Muscle layer of colon (tissue), 2 donors: Measurements from ENCODE around the gene NPY5R.

Source experiments
- H3K27ac ChIP-seq: one replicate; pipeline ENCODE4 v1.7.0; 2013; ENCODE audit warnings: low read depth, mild to moderate bottlenecking, low read length, moderate library complexity
- H3K27me3 ChIP-seq, 2 donors: one replicate each; pipeline ENCODE4 v1.7.0; 2013; ENCODE audit warnings: low read length in 2 of 2, mild to moderate bottlenecking in 2 of 2; ENCODE audit not compliant: insufficient read depth in 2 of 2, control insufficient read depth in 1 of 2
- H3K36me3 ChIP-seq: one replicate; pipeline ENCODE4 v1.7.0; 2013; ENCODE audit warnings: mild to moderate bottlenecking, low read length; ENCODE audit not compliant: insufficient read depth
- H3K4me1 ChIP-seq: one replicate; pipeline ENCODE4 v1.7.0; 2013; ENCODE audit warnings: mild to moderate bottlenecking, low read length; ENCODE audit not compliant: insufficient read depth
- H3K4me3 ChIP-seq, 2 donors: one replicate each; pipeline ENCODE4 v1.7.0; 2013; ENCODE audit warnings: low read length in 2 of 2, low read depth in 1 of 2, mild to moderate bottlenecking in 1 of 2, moderate library complexity in 1 of 2
- H3K9ac ChIP-seq: one replicate; pipeline ENCODE4 v1.7.0; 2013; ENCODE audit warnings: low read length
- H3K9me3 ChIP-seq: one replicate; pipeline ENCODE4 v1.7.0; 2013; ENCODE audit warnings: mild to moderate bottlenecking, low read length
- donor health status: abdominal sarcoma.
- donor health status: Adenocarcinoma of cecum.

NPY5R gene

DNA sequence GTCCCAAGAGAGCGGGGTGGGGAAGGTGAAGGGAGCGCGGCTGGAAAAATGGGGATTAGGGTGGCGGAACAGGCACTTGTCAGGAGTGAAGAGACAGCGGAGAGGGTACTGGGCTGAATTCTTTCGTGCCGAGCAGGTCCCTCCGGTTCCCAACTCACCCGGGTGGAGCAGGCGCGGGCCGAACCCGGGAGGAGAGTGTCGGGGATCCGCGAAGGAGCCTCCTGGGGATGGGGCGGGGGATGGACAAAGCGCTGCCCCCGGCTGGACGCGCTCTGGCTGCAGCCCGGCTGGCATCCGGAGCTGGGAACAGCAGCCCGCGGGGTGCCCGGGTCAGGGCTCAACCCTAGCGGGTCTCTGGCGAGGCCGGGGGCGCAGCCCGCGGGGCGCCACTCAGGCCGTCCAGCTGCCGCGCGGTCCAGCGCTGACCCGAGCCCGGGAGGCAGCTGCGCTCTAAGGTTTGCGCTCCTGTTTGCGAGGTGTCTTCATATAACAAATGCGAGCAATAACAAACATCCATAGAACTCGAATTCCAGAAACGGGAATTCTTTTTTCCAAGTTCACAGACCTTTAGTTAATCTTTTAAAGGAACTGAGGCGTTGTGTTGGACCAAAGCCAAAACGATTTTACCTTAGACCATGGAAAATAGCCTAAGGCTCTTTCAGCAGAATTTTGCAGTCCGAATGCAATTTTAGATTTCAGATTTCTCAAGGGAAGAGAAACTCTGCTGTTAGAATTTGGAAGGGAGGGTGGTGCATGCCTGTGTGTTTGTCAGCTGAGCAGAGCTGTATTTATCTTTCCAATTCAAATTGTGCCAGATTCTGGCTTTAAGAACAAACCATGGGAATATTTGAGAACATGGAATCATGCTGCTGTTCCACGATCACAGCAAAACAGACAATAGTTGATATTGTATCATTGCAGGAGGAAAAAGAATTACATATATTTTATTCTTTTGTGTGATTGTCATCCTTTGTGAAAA, 744 bp downstream of the NPY5R start:
- H3K36me3 ChIP-seq = no peaks in the 10 kb centered on the region
- no peaks in the 10 kb centered on the region for H3K9me3 ChIP-seq
- H3K4me3 ChIP-seq = peak overlapping the region; percentile 38 to 50
- peaks cover 3 to 22% of the 10 kb centered on the region in 2 donors for H3K27me3 ChIP-seq
- H3K4me1 ChIP-seq = peaks cover 6% of the 10 kb centered on the region
- H3K27ac ChIP-seq = no peak overlapping the region
- H3K9ac ChIP-seq = no peak overlapping the region

DNA sequence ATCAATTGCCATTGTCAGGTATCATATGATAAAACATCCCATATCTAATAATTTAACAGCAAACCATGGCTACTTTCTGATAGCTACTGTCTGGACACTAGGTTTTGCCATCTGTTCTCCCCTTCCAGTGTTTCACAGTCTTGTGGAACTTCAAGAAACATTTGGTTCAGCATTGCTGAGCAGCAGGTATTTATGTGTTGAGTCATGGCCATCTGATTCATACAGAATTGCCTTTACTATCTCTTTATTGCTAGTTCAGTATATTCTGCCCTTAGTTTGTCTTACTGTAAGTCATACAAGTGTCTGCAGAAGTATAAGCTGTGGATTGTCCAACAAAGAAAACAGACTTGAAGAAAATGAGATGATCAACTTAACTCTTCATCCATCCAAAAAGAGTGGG, 7.0 kb downstream of the NPY5R start:
- Histone ChIP-seq H3K4me1 (no peaks in the 10 kb centered on the region), H3K9ac (no peak overlapping the region), H3K9me3 (no peaks in the 10 kb centered on the region), H3K27me3 (peaks cover 0 to 3% of the 10 kb centered on the region in 2 donors), H3K27ac (no peak overlapping the region), H3K4me3 (no peak overlapping the region), H3K36me3 (no peaks in the 10 kb centered on the region)

DNA sequence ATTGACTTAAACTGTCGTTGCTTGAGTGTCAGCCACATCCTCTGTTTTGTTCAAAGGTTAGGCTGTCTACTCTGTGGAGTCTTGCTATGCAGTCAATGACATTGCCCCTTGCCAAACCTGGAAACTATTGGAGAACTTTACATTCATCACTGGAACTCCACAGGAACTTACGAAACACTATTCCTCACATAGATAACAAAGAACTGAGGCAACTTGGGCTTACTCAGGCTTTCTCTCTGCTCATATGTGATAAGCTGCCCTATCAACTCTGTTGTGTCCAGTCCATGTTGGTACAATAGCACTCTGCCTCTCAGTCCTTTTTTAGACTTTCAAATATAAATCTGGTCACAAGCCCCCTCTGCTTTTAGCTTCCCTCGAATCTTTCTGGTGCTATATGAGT, 9.4 kb downstream of the NPY5R start:
- Histone ChIP-seq H3K27ac (no peak overlapping the region), H3K4me3 (no peak overlapping the region), H3K9me3 (no peaks in the 10 kb centered on the region), H3K9ac (no peak overlapping the region), H3K36me3 (no peaks in the 10 kb centered on the region), H3K4me1 (no peaks in the 10 kb centered on the region), H3K27me3 (no peaks in the 10 kb centered on the region)

DNA sequence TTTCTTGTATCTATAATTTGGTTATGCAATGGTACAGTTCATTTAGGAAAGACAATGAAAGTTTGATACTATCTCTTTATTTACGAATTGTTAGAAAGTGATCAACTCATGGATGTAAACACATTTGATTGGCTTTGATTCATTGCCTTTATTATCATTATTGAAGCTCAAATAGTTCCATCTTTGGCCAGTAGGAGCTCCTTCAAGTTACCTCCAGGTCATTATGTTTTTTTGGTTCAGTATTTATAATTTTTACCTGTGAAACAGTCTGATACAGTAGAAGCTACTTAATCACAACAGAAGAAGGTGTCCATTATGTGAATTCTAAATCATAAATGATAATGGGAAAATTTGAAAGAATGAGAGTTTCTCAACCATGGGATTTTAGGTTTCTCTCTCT, 12.4 kb downstream of the NPY5R start:
- no peaks in the 10 kb centered on the region for H3K4me1 ChIP-seq
- H3K9ac ChIP-seq = no peak overlapping the region
- no peak overlapping the region for H3K4me3 ChIP-seq
- no peaks in the 10 kb centered on the region for H3K27me3 ChIP-seq
- H3K9me3 ChIP-seq = no peaks in the 10 kb centered on the region
- no peak overlapping the region for H3K27ac ChIP-seq
- no peaks in the 10 kb centered on the region for H3K36me3 ChIP-seq

DNA sequence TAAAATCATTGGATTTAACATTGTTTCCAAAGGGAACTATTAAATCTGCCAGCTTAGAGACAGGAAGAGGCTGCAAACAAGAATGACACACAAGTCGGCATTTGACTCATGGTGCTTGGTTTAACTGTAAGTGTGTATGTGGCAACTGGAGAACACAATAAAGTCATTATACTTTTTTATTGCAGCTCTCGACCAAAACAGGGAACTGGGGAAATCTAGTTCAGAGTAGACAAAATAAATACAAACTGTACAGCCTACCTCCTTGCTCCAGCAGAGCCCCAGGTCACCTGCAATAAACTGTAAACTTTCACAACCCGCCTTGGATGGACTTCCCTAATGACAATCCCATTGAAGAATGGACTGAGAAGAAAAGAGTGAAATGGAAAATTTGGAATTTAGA, 24.0 kb downstream of the NPY5R start:
- Histone ChIP-seq H3K27me3 (no peaks in the 10 kb centered on the region), H3K27ac (no peak overlapping the region), H3K9me3 (no peaks in the 10 kb centered on the region), H3K4me3 (no peak overlapping the region), H3K9ac (no peak overlapping the region), H3K4me1 (no peaks in the 10 kb centered on the region), H3K36me3 (no peaks in the 10 kb centered on the region)

DNA sequence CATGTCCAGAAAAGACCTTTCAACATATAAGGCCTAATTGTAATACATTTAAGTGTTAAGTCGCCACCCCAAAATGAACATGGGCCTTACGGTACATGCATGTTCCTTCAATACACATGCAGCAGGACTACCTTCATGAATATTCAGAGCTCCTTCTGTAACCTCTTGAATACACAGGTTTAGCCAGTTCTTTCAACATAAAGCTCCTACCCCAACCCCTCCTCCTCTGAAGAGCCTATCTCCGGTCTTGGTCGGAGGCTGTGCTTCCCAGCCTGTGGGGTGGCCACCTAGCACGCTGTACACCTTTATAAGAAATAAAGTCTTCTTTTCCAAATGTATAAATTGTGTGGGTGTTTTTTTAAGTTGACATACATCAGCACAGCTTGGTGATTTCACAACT, 28.3 kb downstream of the NPY5R start:
- Histone ChIP-seq H3K9ac (no peak overlapping the region), H3K4me1 (no peaks in the 10 kb centered on the region), H3K4me3 (no peak overlapping the region), H3K9me3 (no peaks in the 10 kb centered on the region), H3K27ac (no peak overlapping the region), H3K36me3 (no peaks in the 10 kb centered on the region), H3K27me3 (no peaks in the 10 kb centered on the region)

DNA sequence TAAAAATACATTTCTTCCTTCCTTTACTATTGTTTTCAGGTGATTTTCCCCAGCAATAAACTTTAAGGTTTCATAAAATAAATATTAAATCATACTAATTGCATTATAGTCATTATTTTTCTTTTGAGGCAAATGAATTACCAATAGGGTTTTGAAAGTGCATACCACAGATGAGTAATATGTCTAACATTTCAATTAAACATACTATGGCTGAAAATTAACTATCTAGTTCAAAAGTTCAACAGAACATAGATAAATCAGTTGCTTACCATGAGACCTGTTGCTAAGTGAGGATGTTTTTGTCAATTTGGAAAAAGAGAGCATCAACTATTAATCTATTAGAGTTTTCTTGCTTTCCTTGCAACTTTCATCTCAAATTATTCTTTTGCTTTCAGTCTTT, 35.0 kb downstream of the NPY5R start:
- Histone ChIP-seq H3K9me3 (no peaks in the 10 kb centered on the region), H3K36me3 (no peaks in the 10 kb centered on the region), H3K27ac (no peak overlapping the region), H3K27me3 (no peaks in the 10 kb centered on the region), H3K9ac (no peak overlapping the region), H3K4me3 (no peak overlapping the region), H3K4me1 (no peaks in the 10 kb centered on the region)

DNA sequence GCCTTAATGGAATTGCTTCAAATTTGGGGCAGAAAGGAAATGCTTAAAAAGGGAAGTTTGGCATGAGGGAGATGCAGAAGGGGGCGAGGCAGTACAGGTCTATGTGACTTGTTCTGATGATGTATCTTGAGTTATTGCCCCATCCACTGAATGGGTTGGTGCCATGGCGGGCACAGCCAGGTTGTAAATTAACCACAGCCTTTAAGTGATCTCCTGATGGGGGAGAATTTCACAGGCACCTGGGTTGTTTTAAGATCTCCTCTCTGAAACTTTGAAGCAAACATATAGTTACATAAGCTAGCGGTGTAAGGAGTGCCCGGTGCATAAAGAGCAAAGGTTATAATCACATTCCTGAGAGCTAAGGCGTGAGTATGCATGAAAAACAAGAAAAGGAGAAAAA, 37.0 kb downstream of the NPY5R start:
- no peak overlapping the region for H3K9ac ChIP-seq
- no peaks in the 10 kb centered on the region for H3K27me3 ChIP-seq
- no peaks in the 10 kb centered on the region for H3K9me3 ChIP-seq
- H3K4me1 ChIP-seq = no peaks in the 10 kb centered on the region
- no peaks in the 10 kb centered on the region for H3K36me3 ChIP-seq
- no peak overlapping the region for H3K27ac ChIP-seq
- H3K4me3 ChIP-seq = no peak overlapping the region

DNA sequence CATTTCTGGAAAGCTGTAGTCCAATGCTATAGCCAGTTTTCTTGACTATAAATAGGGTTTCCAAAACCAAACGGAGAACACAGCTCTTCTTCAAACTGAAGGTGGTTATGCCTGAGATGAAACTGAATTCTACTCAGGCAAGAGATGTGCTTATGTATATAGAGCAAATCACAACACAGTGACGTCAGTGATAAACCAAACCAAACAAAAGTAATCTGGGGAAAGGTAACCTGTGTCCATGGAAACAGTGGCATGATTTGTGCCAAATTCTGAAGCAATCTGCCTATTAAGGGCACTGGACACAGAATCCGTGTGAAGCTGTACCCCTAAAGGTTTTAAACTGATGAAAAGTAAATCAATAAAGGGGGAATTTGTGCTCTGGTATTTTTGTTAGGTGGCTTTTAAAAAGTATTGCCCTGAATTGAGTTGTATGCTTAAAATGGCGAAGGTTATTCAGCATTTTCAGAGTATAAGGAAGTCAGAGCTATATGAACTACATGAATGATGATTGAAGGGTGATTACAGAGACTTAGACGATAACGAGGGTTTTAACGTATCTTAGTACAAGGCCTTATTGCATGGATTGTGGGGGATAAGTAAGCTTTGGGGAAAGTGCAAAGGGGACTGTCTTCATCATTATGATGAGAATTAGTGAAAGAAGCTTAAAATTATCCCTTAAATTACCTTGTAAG, 38.6 kb downstream of the NPY5R start:
- Histone ChIP-seq H3K9me3 (no peaks in the 10 kb centered on the region), H3K27me3 (no peaks in the 10 kb centered on the region), H3K9ac (no peak overlapping the region), H3K36me3 (no peaks in the 10 kb centered on the region), H3K27ac (no peak overlapping the region), H3K4me3 (no peak overlapping the region), H3K4me1 (no peaks in the 10 kb centered on the region)

DNA sequence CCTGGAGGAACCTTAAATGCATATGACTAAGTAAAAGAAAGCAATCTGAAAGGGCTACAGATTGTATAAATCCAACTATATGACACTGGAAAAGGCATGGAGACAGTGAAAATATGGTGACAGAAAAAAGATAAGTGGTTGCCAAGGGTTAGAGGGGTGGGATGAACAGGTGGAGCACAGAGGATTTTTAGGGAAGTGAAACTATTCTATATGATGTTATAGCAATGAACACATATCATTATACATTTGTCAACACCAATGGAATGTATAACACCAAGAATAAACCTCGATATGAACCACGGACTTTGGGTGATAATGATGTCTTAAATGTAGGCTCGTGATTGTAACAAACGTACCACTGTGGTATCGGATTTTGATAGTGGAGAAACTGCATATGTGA, 40.7 kb downstream of the NPY5R start:
- Histone ChIP-seq H3K4me1 (no peaks in the 10 kb centered on the region), H3K36me3 (no peaks in the 10 kb centered on the region), H3K9me3 (no peaks in the 10 kb centered on the region), H3K9ac (no peak overlapping the region), H3K27me3 (no peaks in the 10 kb centered on the region), H3K27ac (no peak overlapping the region), H3K4me3 (no peak overlapping the region)

DNA sequence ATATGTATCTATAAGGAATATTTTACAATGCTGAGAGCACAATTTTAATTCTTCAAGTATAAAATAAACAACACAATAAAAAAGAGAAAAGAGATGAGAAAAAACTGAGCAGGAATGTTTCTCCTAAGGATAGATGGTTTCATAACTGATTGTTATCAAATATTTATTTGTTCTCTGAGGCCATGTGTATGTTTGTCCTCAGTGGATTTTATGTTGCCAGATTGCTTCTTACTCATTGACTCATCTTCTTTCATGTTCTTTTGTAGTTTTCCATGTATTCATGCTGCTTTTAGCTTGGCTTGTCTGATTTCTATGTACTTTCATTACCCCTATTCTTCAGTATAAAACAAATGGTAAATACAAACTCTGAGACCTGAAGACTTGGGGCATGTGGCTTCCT, 41.2 kb downstream of the NPY5R start:
- H3K9me3 ChIP-seq = no peaks in the 10 kb centered on the region
- no peaks in the 10 kb centered on the region for H3K4me1 ChIP-seq
- no peaks in the 10 kb centered on the region for H3K27me3 ChIP-seq
- no peaks in the 10 kb centered on the region for H3K36me3 ChIP-seq
- H3K9ac ChIP-seq = no peak overlapping the region
- no peak overlapping the region for H3K27ac ChIP-seq
- H3K4me3 ChIP-seq = no peak overlapping the region
